AML-193 (cell line): ENCODE data around the gene RAP1GAP2.
"Not testable (repeated sequence)": the region's sequence is repeated elsewhere in the genome, so short reads cannot be mapped to it uniquely, and the experiment has no call there.

Experiments
- DNase-seq, 2 experiments: peaks; one replicate each; lab custom pipeline; 2025; lab: John Stamatoyannopoulos, UW

The RAP1GAP2 gene

GRCh38 chr17:2796164-2797125 is at the start of gene RAP1GAP2:
Gene RAP1GAP2 (plus strand): TSS chr17:2796438. CDS start chr17:2796528, 90 bp downstream.
- peak; percentile 76 to 79 for DNase-seq

DNA sequence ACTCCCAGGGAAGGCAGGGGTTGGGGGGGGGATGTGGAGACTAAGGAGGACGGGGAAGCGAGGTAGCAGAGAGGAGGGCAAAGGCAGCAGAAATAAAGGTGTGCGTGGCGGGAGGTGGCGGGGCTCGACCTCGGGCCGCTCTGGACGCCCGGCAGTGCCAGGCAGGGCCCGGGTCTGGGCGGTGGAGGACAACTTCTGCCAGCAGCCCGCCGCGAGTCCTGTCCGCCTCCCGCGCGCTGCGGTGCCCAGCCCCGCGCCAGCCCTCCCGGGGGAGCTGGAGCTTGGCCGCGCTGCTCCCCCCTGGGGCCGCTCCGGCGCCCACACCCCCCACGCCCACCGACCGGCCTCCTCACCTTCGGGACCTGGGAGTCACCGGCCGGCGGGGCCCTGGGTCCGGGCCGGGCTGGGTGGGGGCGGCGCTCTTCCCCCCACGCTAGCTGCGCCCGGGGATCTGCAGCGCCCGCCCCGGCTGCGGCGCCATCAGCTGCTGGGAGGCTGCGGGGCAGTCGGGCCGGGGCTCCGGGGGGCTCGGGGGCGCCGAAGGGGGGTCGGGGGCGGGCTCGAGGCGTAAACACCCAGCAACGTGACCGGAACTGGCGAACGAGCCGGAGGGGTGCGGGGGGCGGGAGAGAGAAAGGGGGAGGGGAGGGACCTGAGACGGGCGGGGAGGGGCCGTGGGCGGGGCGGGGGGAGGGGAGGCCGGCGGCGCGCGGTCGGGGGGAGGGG is 47.0 kb upstream of the RAP1GAP2 start, which contains the start of gene CCDC92B:
CCDC92B (minus strand) TSS at position 595 of the 726 bp plus-strand sequence. CDS start 14,507 bp downstream, outside the sequence.
- no peak for DNase-seq

- peak; percentile 2 to 16 for DNase-seq
Observed at GRCh38 chr17:2749784-2750181, 46.5 kb upstream of the RAP1GAP2 start.

DNA sequence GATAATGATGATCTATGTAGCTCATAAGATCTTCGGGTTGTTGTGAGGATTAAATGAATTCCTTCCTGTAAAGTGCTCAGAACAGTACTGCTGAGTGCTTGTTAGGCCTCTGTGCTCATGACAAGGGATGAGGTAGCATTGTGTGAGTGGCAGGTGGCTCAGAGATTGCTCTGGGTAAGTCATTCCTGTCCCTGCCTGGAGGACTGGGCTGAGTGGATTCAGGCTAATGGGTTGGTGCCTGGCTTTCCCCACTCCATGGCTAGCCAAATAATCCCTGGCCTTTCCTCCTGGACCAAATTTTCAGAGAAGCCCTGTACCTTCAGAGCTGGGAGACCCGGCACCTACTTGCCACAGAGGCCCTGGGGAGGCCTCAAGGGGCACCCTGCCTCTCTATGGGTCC is 45.5 kb upstream of the RAP1GAP2 start:
- DNase-seq, result no peak

GRCh38 chr17:2751491-2751890 is 44.7 kb upstream of the RAP1GAP2 start:
- no peak for DNase-seq

DNA sequence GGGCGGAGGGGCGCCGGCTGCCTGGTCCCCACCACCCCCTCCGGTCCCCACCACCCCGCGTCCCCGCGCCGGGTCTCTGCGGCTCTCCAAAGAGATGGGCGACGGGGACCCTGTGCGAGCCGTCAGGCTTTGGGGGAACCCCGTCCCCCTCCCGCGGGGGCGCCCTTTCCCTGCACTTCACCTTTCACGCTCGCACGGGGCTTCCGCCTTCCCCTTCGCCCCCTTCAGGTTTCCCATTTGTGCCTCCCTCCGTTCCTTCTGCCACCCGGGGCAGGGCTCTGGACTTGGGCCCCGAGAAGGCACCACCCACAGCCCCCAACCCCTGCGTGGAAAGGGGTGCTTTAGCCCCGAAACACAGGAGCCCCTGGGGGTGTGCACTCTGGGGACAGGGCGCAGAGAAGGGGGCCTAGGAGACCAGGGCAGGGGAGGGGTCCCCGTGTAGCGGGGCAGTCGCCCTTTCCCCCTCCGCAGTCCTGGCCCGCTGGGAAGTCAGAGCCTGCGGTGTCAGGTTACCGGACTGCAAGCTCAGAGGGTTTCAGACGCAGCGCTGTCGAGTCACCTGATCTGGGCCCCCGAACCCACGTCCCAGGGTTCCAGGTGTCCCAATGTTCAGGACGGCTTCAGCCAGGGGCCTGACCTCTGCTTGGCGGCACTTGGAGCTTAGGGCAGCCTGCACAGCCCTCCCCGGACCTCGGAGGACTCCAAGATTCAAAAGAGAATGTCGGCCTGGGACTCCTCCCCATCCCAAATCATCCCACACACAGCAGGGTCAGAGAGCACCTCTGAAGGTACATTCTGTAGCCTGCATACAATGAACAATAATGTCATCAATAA is 40.1 kb upstream of the RAP1GAP2 start:
- no peak for DNase-seq

DNA sequence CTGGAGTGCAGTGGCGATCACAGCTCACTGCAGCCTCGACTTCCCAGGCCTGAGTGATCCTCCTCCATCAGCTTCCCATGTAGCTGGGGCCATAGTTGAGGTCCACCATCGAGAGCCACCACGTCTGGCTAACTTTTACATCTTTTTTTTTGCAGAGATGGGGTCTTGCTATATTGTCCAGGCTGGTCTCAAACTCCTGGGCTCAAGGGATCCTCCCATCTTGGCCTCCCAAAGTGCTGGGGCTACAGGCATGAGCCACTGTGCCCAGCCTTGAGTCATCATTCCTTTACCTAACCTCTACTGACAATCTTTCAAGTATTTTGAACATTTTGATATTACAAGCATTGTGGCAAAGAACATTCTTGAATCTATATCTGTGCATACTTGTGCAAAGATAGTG is 37.4 kb upstream of the RAP1GAP2 start:
- DNase-seq, result no peak

DNA sequence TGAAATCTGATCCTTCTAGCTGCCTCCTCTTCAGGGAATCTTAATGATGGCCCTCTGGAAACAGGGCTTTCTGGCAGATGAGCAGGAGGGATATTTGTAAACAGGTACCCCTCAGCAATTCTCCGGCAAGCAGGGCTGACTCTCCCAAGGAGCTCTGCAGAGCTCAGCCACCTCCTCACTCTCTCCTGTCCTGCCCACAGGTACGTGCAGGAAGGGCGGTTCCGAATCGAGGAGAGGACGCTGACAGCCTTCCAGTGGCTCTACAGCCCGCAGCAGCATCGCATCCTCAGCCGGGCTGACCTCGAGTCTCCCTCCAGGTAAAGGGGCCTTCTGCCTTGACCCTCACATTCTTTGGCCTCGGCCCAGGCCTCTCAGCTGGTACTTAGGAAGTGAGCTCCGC is 26.1 kb upstream of the RAP1GAP2 start:
- DNase-seq, result no peak

DNA sequence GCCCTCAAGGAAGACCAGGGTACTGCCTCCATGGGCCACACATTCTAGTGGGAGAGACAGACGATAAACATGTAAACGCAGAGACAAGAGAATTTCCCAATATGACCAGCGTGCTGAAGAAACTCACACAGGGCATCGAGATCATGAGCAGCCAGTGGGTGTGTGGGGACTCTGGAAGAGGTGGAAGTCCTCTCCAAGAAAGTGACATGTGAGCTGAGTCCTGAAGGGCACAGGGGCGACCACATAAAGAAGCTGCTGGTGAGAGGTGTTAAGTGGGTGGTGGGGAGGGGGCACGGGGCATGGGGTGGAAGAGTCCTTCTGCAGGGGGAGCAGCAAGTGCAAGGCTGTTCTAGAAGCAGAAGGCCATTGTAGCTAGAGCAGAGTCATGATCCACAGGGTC is 21.0 kb upstream of the RAP1GAP2 start:
- DNase-seq, result no peak

- no peak for DNase-seq
Observed at GRCh38 chr17:2776589-2777241, 19.5 kb upstream of the RAP1GAP2 start.

- DNase-seq, result no peak
Observed at GRCh38 chr17:2777242-2777867, 18.9 kb upstream of the RAP1GAP2 start.

DNA sequence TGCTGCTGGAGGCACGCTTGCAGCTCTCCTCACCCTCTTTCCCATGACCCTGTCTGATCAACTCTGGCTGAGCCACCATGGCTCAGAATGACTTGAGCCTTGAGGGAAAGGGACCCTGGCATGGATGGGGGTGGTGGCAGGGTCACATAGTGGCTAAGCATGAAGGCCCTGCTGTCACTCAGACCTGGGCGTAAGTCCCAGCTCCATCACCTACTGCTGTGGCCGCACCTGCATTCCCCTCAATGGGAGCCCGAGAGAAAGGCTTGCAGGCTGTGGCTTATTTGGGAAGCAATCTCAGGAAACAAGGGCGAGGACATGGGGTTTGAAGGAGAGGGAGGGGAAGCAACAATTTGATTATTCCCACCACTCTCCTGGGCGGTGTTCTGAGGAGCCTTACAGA is 17.7 kb upstream of the RAP1GAP2 start:
- no peak for DNase-seq

DNA sequence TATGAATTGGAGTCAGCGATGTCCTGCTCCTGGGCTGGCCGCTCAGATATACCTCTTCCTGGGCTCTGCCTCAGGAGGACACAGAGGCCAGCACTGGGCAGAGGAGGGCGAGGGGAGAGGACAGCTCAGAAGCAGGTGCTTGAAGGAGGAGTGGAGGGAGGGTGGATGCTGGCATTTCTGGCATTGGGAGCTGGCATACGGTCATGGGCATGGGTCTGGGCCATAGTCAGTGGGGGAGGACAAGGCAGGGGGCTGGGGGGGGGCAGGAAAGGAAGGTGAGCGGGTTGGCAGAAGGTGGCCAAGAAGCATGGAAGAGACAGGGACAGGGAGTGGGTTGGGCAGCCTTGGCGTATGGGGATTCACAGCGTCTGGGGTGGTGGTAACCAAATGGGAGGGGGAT is 16.7 kb upstream of the RAP1GAP2 start:
- DNase-seq, result no peak

- DNase-seq, result no peak
Observed at GRCh38 chr17:2780256-2780655, 16.0 kb upstream of the RAP1GAP2 start.

DNA sequence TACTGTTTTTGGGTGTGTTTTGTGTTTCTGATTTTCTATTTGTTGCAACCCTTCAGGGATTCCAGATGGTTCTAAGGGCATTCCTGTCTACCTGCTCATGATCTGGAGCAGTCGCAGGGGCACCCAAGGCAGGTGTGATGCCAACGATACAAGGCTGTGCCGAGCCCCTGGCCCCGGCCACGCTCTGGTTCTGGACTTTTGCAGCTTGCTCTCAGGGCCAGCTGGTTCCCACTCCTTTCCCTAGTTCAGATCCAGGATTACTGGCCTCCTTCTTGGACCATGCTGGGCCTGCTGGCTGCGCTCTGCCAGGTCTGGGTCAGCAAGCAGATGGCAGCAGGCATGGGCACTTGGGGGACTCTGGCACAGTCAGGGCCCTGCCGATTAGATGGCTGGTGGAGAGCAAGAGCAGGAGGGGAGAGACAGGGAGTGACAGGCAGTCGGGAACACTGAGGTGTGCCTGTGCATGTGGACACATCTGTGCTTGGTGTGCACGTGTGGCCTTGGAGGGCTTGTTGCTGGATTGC is 15.2 kb upstream of the RAP1GAP2 start:
- DNase-seq, result no peak

DNA sequence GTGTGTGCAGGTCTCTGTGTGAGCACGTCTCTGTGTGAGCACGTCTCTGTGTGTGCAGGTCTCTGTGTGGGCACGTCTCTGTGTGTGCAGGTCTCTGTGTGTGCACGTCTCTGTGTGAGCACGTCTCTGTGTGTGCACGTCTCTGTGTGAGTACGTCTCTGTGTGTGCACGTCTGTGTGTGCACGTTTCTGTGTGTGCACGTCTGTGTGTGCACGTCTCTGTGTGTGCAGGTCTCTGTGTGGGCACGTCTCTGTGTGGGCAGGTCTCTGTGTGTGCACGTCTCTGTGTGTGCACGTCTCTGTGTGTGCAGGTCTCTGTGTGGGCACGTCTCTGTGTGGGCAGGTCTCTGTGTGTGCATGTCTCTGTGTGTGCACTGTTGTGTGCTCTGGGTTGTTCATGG is 14.6 kb upstream of the RAP1GAP2 start:
- DNase-seq, result not testable (repeated sequence)

DNA sequence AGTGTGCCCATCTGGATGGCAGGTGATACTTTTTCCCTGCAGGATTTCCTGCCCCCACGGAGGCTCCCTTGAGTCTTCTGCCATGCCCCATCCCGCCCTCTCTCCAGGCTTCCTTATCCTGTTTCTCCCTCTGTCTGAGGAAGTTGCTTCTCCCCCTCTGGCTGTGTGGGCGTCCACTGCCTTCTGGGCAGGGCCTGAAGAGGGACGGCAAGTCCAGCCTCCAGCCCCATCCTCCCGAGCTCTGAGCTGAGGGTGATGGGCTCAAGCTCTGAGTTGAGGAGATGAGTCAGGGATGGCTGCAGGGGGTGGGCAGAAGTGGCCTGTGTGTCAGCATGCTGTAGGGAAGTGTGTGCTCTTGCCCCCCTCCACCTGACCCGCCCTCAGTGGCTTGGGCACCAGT is 14.2 kb upstream of the RAP1GAP2 start:
- no peak for DNase-seq

DNA sequence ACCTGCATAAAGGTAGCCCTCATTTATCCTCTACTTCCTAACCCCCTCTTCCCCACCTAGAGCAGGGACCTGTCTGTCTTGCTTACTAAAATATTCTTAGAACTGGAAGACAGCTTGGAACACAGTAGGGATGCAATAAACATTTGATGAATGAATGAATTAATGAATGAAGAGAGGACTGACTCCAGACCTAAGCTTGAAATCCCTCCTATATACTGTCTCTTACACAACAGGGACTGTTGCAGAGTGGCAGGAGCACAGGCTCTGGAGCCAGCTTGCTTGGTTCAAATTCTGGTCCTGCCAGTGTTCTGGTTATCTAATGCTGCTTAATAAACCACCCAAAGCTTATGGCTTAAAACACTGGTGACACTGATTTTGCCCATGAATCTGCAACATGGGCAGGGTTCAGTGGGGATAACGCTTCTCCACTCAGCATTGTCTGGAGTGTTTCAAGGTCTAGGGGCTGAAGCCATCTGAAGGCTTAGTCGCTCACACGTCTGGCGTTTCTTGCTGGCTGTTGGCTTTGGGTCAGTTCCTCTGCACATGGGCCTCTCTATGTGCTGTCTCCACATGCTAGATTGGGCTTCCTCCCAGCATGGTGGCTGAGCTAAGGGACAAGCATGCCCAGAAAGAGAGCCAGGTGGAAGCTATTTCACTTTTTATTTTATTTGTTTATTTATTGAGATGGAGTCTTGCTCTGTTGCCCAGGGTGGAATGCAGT is 12.8 kb upstream of the RAP1GAP2 start:
- no peak for DNase-seq

DNA sequence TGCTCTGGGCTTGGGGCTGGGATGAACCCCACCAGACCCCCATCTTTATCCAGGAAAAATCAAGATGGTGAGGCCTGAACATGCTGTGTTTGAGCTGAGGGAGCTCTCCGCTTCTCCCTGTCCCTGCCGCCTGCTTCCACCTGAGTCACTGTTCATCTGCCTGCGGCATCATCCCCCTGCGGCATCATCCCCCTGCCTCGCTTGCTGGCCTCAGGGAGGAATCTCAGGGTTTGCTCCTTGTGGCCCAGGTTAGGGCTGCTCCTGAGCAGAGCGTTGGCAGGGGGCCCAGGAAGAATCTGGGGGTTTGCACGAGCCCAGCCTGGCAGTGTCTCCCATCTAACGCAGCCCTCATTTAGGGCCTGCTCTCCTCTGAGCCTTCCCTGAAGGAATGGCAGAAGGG is 11.4 kb upstream of the RAP1GAP2 start:
- no peak for DNase-seq

- not testable (repeated sequence) for DNase-seq
Observed at GRCh38 chr17:2785376-2785775, 10.9 kb upstream of the RAP1GAP2 start.
